Cardiac septum (tissue), 1 donor: ENCODE measurements around the gene ACVR1C. TPM values are rescaled to one million over a fixed set of nuclear protein-coding genes. Genes with fewer than 3 reads are reported as not detected.

Experiments used
- DNase-seq: peaks from one replicate; pipeline ENCODE4 v3.0.0-alpha.2; 2020; ENCODE audit warnings: low spot score
- intact Hi-C: fragments of 100-400 bp; cut with DNase I; formaldehyde crosslinking; loops from one replicate; pipeline ENCODE4 v1.14.0; 2022
- long read RNA-seq: library from polyadenylated mRNA; unstranded; transcript quantifications from one replicate; pipeline ENCODE4 v2.0.0, GENCODE V29; 2021
- total RNA-seq: library from RNA; stranded (reverse); fragmentation: NEBNext Ultra II Directional; extraction: Animal tissue kit (Norgen Biotek cat#: 25700); gene quantifications from one replicate; pipeline ENCODE4 v1.2.1, GENCODE V29; 2021
- donor health status: DM: no; HTN: no; CAD: no.

ACVR1C gene
- total RNA-seq = 0.59 TPM
- long read RNA-seq = 0 reads

- no peak for DNase-seq
- intact Hi-C loops = no loop called here
Measured at GRCh38 chr2:157628477-157629415, at the start of gene ACVR1C. TSS of gene ACVR1C (minus strand) at chr2:157628864. CDS start at chr2:157628644, 220 bp downstream.

DNA sequence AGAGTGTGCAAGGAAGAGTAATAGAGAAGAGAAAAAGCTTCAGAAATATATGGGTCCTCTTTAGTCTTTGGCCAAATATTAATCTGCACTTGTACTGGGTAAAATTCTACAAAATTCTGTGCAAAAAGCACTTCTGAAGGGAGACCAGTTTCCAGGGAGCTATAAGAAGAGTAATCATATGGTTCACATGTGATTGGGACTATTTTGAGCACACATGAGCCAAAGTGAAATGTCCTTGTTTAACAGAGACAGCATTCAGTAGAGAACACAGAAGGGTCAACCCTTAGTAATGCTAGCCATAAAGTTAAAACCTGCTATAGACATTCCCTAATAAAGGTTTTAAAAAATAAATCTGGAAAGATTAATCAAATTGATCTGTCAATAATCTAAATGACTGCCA, 49.3 kb upstream of the ACVR1C start:
- intact Hi-C loops = no loop called here
- DNase-seq = no peak

DNA sequence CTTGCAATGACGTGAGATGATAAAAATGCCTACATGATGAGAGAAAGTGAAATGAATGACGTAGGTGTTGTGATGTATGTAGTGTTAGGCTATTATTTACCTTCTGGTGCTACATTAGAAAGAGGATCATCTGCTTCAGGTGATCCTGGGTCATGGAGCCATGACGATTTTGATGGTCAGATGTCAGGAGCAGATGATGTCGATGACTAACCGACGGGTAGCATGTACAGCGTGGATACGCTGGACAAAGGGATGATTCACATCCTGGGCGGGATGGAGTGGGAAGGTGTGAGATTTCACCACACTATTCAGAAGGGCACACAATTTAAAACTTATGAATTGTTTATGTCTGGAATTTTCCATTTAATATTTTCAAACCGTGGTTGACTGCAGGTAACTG, 43.5 kb upstream of the ACVR1C start:
- intact Hi-C loops = no loop called here
- no peak for DNase-seq

- intact Hi-C loops = no loop called here
- no peak for DNase-seq
Measured at GRCh38 chr2:157662401-157662800, 33.7 kb upstream of the ACVR1C start.

- no peak for DNase-seq
- intact Hi-C loops = no loop called here
Measured at GRCh38 chr2:157661776-157662175, 33.1 kb upstream of the ACVR1C start.

GRCh38 chr2:157657858-157658257, 29.2 kb upstream of the ACVR1C start:
- intact Hi-C loops = no loop called here
- no peak for DNase-seq

GRCh38 chr2:157657101-157657500, 28.4 kb upstream of the ACVR1C start:
- intact Hi-C loops = no loop called here

DNA sequence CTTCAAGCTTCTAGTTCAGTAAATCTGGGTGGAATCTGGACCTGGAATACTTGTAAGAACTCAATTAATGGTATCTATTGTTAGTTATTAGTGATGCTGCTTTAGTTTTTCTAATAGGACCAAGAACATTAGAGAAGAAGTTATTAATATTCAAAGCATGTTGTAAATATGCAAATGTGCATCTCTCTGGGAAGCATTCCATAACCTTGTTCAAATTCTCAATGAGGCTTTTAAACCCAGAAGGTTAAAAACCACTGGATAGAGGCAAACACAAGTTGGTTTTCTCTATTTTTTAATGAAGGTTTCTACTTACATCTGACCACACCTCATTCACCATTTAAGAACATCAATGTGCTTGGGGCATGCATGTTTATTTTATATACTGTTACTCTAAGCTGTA, 16.1 kb upstream of the ACVR1C start:
- intact Hi-C loops = no loop called here
- no peak for DNase-seq

More at GRCh38 chr2:157657101-157657500, 28.4 kb upstream of the ACVR1C start:
- no peak for DNase-seq

GRCh38 chr2:157631861-157632260, 3.2 kb upstream of the ACVR1C start:
- no peak for DNase-seq
- intact Hi-C loops = no loop called here

GRCh38 chr2:157627594-157628476, 829 bp downstream of the ACVR1C start:
- intact Hi-C loops = no loop called here
- DNase-seq = no peak

- no peak for DNase-seq
- intact Hi-C loops = no loop called here
Measured at GRCh38 chr2:157625296-157625695, 3.4 kb downstream of the ACVR1C start.

- intact Hi-C loops = no loop called here
Measured at GRCh38 chr2:157620956-157621355, 7.7 kb downstream of the ACVR1C start.

GRCh38 chr2:157611726-157612125, 16.9 kb downstream of the ACVR1C start:
- DNase-seq = no peak
- intact Hi-C loops = no loop called here

More at GRCh38 chr2:157620956-157621355, 7.7 kb downstream of the ACVR1C start:
- DNase-seq = no peak

DNA sequence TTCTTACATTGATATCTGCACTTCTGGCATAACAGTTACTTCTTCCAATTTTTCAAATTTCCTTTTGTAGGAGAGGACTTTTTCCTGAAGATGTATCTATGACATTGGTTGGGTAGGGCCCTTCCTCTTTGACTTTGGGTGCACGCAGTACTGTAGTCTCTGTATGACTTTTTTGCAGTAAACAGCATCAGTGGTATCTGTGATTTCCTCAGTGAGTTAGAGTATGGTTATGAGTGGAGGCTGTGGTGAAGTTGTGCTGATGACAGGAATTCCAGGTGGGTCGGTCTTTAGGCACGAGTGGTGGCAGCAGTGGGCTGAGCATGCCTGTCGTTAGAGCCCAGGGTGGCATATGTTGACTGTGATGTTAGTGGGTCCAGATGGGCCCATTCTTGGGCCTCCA, 17.6 kb downstream of the ACVR1C start:
- intact Hi-C loops = no loop called here
- DNase-seq = no peak

GRCh38 chr2:157606534-157606933, 22.1 kb downstream of the ACVR1C start:
- intact Hi-C loops = no loop called here
- no peak for DNase-seq

DNA sequence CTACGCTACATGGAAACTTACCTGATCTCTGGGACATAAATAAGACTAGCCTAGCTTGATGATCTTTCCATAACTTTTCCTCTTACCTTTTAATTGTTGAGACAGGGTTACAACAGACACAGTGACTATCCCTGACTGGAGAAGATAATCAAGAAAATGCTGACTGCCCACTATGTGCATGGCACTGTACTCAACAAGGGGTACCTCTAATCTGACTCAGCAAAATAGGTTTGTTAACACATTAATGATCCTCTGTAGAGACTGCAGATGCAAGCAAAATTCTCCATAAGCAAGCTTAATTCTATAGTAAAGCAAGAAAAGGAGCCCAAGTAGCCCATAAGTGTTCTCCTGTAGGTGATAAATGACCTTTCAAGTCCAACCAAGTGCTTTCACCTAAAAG, 25.5 kb downstream of the ACVR1C start:
- intact Hi-C loops = no loop called here
- no peak for DNase-seq

DNA sequence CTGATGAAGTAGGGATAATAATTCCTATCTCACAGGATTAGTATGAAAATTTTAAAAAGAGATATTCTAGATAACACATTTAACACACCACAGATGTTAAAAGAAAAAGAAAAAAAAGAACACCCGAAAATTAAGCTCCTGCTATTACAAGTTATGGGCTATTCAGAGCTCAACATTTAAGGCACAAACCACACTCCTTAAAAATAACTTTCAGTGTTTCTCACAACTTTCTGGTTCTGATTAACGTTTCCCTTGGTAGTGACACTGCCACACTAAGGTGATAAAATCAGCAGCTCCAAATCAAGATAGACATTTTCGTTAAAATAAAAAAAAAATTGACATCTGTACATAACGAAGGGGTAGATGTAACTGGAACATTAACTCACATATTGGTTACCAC, 26.9 kb downstream of the ACVR1C start:
- DNase-seq = no peak
- intact Hi-C loops = no loop called here

- intact Hi-C loops = loop anchor here (10.0 kb wide), 2 partner anchors 102 to 292 kb away; no protein-coding TSS in a partner anchor
- DNase-seq = no peak
Measured at GRCh38 chr2:157596992-157597681, 31.5 kb downstream of the ACVR1C start.

GRCh38 chr2:157593411-157593810, 35.3 kb downstream of the ACVR1C start:
- DNase-seq = no peak
- intact Hi-C loops = loop anchor here (10.0 kb wide), 2 partner anchors 99 to 289 kb away; no protein-coding TSS in a partner anchor

GRCh38 chr2:157592948-157593347, 35.7 kb downstream of the ACVR1C start:
- no peak for DNase-seq
- intact Hi-C loops = loop anchor here (10.0 kb wide), 2 partner anchors 98 to 288 kb away; no protein-coding TSS in a partner anchor
